GM19468 (cell line): ENCODE data around the gene TPP2.

ENCODE experiments used
- ATAC-seq: cut with Tn5 transposase; IDR thresholded peaks from one replicate; pipeline ENCODE4 v1.9.1; 2021; ENCODE audit warnings: mild to moderate bottlenecking, moderate library complexity, moderate number of reproducible peaks; ENCODE audit not compliant: unreplicated experiment; ENCODE audit errors: extremely low read depth

The TPP2 gene

DNA sequence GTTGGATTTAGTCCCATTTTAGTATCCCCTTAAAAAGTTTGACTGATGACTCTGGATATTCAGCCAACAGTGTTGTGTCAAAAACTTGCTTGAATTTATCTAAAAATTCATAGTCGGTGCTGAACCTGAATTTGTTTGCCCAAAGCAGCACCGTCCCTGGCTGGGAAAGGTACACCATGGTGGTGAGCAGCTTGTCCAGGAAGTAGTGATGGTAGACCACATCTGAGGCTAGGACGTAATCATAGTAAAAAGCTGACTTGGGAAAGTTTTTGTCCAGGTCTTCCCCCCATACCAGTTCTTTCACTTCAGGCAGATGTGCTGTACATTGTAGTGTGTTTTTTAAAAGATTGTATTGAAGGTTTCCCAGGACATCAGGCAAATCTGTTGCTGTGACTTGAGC is 89.2 kb downstream of the TPP2 start:
- no peak for ATAC-seq

DNA sequence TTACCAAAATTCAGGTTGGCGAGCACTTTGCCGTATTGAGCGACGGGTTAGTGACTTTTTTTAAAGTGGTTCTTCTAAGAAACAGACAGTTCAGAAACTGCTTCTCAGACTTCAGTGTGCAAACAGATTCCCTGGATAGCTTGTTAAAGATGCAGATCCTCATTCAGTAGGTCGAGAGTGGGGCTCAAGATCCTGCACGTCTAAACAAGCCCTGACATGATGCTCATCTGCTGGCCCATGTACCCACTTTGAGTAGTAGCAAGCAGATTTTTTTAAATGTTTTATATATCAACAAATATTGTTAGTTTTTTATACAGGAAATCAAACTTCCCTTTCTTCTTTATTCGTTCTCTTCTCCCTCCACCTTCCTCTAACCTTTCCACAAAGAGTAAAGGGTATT is 90.7 kb downstream of the TPP2 start:
- ATAC-seq, result no peak

DNA sequence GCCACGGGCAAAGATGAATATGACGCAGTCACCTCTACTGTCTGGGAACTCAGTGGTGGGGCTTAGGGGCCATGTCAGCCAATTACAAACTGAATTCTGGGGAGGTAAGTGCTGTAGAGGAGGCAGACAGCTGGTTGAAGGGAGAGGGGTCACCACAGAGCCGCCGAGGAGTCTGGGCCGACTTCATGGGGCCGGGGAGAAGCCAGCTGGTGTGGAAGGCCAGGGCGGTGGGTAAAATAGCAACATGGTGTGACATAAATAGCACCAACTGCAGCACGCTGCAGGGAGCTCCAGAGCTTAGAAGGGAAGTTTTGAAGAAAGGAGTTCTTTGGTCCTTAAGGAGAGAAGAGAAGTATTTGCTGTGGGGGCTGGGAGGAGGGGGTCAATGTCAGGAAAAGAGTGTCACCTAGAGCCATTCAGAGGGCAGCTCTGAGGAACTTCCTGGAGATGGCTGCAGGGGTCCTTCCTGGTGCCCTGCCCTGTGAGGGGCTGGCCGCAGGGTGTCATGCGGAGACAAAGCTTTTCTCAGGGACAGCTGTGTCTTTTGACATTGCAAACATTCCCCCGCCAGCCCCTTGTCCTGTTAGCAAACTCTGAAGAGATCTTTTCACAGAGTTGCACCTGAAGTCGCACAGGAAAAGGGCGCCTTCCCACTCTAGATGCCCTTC is 91.7 kb downstream of the TPP2 start:
- ATAC-seq, result no peak

DNA sequence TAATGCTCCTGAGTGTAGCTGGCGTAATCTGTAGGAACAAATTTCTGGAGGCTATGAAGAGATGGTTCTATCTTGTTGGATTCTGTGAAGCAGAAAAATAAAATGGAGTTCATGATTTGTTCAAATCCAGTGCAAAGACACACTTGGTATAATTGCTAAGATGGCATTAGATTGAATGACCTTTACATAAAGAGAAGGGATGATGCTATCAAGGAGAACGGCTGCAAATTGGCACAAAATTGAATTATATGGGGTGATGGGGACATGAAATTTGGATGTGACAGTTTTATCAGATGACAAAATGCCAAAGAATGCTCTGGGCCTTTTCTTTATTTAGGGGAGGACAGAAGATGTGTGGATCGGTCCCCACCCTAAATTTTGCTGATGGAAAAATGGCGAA is 94.1 kb downstream of the TPP2 start:
- ATAC-seq, result no peak

DNA sequence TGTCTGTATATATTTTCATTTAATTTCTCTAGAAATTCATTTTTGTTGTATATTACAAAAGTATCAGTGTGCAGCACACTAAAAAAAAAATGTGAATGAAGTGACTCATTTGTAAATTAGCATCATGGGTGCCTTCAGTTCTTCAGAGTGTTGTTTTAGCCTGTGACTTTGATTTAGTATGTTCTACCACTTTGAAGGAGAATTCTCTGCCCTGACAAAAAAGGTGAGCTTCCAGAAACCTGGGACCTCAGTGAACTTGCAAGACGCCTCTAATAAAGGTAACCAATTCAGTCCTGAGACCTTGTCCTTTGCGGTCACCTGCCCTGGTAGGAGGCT is 95.7 kb downstream of the TPP2 start:
- ATAC-seq, result no peak

DNA sequence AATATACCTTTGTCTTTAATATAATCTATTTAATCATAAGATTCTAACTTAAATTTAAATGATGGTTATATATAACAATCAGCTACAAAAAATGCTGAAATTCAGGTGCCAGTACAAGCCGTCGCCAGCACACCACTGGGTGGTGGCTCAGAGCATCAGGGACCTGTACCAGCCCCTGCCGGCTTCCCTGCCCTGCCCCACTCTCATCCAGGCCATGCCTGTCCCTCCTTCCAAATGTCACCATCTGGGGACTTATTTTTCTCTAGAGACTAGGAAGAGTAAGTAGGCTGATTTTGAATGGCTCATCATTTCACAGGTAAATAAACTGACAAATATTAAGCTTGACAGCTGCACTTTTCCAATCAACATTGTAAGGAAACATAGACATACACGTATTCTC is 96.5 kb downstream of the TPP2 start:
- no peak for ATAC-seq

DNA sequence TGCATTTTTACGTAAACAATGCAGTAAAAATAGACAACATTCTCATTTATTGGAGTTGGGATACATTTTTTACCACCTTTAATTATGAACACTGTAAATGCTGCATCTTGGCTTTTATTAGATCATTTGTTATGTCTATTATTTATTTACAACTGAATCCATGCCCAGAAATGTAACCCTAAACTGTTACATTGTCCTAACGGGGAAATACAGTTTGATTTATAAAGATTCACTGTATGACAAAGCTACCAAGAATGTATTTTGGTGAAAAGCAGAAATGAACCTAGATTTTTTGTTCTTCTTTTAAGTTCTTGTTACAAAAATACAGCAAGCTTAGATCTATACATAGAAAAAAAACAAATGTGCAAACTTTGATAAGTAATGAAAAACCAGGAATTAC is 97.0 kb downstream of the TPP2 start:
- ATAC-seq, result no peak

DNA sequence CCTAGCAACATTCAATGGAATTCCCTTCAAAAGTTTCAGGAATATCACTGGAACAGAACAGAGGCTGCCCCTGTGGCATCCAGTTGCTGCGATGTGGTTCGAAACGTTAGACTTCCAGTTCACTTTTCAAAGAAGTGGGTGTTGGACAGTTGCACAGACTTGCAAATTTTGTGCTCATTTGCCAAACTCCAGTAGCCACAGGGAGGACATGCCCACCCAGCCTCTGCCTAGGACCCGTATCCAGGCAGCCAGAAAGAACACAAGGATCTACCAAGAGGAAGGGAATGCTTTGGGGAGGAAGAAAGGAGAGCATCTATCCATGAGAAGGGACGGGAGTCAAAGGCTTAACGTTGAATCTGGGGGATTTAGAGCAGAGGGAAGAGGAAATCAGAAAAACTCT is 98.2 kb downstream of the TPP2 start, which contains the start of gene METTL21C:
TSS of gene METTL21C (minus strand) at position 108 of the 400 bp plus-strand sequence. CDS start 546 bp downstream, outside the sequence.
- no peak for ATAC-seq

DNA sequence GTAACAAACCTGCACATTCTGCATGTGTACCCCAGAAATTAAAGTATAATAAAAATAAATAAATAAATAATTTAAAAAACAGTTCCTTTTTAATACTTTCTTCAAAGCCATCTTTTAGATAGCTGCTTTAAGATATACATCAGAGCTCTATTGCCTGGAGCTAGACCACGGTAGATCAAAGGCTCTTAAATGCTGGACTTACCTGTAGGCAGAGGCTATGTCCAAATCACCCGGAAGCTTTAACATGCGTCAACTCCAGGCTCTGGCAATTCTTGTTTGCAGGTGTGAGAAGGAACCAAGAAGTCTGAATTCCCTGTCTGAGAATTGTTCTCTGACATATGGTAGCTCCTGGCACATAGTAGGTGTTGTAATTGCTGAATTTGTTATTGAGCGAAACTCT is 99.7 kb downstream of the TPP2 start:
- no peak for ATAC-seq

DNA sequence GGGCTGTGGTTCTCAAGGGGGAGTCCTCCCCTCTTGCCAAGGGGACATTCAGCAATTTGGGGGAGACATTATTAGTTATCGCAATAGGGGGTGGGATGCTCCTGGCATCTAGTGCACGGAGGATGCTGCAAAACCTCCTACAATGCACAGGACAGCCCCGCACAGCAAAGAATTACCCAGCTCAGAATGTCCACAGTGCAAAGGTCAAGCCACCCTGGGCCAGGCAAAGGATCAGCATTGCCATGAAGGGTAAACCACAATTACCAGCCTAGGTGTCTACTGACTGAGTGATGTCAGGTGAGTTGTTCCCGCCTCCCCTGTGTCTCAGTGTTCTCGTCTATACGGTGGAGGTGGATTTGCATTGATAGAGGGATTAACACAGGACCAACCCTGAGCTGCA is 100.5 kb downstream of the TPP2 start:
- ATAC-seq, result no peak

DNA sequence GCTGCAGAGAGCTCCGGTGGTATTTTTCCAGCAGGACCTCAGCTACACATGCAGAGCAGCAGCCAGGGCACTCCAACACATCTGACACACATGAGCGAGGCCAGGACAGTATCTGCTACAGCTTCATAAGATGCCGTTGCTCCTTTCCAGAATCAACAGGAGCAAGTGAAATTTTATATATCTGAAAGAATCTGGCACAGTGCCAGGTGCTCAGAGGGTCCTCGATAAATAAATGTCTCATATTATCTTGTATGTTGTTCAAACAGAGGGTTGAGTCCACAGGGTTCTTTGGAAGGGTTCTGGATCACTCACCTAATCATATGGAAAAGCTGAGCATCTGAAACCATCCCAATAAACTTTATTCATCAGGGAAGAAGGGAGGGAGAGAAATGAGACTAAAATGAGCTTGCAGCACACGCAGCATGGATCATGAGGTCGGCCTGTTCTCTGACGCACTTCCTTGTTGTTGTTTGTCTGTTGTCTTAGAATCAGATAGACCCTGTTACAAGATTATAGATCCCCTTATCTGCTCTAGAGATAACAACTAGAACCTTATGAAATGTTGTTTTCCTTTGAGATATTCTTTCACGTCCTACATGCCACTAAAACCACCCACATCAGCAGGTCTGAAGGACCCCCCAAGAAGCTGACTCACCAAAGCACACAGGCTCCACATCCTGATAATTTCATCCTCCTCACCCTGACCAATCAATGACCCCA is 101.3 kb downstream of the TPP2 start:
- ATAC-seq, result no peak

DNA sequence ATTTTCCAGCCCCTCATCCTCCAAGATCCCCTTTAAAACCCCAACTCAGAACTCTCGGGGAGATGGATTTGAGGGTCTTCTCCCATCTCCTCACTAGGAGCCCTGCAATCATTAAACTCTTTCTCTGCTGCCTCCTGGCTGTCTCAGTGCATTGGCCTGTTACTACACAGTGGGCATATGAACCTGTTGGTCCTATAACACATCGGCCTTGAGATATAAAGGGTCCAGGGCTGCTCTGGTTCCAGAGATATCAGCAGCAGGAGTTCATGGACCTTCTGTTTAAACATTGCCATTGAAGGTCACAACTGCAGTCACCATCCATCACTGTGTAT is 101.8 kb downstream of the TPP2 start:
- ATAC-seq, result no peak

DNA sequence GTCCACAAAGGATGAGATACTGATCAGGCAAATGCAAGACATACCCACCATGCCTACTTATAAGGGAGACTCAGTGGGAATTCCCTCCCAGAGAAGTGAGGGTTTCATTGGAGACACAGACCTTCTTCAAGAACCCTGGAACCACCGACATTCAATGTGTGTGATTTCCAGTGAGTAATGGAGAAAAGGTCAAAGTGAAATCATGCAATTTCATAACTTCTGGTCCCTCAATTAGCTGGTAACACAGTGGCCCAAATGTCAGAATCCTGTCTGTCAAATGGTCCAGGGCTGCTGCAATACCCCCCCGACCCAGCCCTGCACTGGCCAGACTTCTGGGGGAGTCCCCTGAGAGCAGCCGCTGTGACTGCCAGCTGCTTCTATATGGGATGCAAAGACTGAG is 102.7 kb downstream of the TPP2 start:
- no peak for ATAC-seq

DNA sequence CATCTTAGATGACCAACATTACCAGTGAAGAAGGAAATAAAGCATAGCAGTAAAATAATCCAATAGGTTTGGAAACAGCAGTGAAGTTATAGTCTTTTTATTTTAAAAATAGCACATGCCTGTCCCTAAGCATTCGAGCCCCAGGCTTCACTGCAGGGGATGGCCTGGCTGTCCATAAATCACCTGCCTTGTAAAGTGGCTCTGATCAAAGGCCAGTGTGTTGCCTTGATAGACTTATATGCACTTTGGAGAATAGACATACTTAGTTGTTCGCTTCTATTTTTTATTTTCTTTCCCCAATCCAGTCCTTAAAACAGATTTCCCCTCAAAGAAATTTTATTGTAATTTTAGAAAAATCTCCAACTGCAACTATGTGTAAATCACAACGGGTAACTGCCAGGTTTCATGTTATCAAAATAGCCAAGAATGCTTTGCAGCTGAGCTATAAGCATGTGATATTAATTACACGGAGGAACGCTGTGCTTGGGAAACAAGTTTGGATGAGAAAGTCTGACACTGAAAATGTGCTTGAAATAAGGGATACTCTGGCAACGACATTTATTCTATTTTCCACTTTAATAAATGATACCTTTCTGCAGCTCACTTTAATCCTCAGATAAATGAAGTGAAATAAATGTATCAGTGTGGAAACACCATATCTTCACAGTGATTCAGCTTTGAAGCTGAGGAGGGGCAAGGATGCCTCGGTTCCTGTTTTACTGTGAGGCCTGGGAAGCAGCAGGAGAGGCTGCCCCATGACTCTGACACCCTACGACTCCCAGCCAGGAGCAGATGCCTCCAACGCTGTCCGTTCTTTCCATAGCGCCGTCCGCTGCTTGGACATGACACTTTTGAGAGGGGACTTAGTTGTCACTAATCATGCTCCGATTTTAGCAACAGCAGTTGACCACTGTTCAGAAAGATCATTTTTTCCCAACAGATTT is 103.6 kb downstream of the TPP2 start:
- ATAC-seq, result no peak

DNA sequence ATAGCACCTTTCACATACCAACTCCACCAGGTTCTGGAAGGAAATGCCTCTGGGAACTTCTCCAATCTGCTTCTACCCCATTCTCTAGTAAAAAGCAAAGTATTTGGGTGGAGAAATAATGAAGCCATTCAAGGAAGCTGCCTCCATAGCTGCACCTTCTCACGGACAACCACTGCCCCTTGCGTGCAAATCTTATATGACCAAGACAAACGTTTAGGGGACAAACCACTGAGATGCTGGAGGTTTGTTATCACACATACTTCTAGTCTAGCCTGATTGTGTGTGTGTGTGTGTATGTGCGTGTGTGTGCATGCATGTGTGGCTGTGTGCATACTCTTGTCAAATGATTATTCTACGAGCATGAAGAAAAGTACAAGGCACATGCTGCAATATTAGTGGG is 104.5 kb downstream of the TPP2 start:
- no peak for ATAC-seq

DNA sequence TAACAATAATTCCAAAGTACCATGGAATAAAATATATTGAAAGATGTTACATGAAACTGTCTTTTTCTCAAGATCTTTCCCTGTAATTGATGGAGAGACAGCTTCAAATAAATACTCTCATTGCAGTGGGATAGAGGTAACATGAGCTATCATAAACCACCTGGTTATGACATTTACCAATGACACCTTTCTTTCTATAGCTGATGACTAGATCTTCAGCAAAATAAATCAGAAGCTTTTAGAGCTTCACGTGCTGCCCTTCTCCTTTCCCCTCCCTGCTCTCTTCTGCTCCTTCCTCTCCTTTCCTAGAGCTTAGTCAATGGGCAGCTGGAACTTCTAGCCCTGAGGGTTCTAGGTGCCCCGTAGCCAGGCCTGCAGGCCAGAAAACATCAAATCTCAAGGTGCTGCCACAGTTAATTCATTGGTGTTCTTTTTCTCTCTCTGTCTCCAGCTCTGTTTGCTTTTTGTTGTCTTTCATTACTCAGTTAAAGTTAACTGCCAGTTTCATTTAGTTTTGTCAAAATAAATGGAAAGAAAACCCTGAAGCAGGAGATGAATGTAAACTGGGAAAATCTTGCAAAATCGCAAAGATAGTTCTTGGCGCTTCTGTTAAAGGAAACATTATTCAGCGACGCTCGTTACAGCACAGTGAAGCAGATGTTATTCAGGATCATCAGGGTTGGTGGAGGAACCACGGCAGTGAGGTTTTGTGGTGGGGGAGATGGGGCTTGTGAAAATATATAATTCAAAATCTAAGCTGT is 106.4 kb downstream of the TPP2 start:
- ATAC-seq, result no peak

DNA sequence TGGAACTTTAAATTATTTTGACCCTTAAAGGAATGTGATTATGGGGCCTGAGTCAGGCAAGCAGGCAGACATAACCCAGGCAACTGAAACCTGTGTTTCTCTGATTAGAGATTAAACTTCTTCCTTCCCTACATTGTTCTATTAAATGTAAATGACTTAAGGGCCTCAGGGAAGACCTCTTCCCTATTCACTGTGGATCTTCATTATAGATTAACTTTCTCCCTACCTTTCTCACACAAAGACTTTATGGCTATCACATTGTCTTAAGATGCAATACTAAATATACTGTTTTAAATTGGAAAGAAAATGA is 106.9 kb downstream of the TPP2 start:
- no peak for ATAC-seq

DNA sequence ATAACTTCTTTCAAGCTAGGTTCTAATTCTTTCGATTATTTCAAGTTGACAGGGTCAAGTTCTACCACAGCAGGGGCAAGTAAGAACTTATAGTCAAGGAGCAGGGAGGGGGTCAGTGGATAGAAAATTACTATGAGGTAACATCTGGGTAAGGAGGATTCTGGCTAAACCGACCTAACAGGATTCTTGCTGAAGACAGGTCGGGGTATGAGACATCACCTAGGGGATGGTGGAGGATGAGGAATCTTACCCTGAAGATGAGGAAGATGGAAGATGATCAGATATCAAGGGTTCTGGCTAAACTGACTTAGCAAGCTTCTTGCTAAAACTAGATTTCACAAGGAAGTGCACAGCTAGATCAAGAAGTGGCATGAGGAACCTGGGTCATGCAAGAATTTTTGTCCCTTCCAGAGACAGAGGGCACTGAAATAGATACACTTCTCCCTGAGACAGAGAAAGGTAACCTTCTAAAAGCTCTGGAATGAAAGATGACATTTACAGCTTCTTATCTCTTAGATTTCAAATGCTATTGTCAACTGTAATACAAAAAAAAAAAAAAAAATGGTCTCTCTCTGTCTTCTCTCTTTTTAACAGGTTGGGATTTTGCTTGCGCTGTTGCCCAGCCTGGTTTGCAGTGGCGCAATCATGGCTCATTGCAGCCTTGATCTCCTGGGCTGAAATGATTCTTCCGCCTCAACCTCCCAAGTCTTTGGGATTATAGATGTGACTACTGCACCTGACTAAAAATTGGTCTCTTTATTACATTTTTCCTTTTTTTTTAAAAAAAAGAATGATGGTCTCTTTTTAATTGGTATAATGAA is 107.7 kb downstream of the TPP2 start:
- ATAC-seq, result no peak

DNA sequence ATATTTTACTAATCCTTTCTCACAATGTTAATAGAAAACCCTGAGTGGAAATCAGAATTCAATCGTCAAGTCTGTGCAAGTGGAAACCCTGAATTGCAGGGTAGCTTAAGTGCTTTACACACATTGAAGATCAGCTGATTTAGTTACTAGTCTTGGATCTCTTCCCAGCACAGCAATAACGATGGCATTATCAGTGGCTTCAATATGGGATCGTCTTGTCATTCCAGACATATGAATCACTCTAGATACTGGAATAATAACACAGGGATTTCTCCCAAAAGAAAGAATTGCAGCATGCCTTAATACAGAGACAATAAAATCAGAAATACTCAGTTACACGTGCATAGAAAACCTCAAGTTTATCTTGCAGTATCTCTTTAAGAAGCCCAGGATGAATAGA is 110.7 kb downstream of the TPP2 start:
- ATAC-seq, result no peak

DNA sequence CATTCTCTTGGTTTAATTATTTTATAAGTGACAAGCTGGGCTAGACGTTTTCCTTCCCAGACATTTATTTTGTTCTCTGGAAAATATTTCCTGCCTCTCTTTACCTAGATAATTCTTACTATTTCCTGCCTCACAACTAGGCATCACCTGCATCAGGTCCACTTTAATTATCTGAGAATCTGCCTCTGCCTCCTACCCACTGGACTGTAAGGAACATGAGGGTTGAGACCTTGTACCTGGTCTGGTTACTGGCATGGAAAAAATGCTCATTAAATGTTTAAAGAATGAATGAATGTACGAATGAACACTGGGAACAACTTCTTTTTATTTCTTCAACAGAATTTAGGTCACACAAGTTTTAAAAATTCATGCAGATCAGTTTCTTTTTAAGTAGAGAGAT is 111.4 kb downstream of the TPP2 start:
- no peak for ATAC-seq
